Fibroblast of lung (primary cell): ENCODE results near the gene MEP1A. TPM values are rescaled to one million over a fixed set of nuclear protein-coding genes. Genes with fewer than 3 reads are reported as not detected.
"Not testable (repeated sequence)": the region's sequence is repeated elsewhere in the genome, so short reads cannot be mapped to it uniquely, and the experiment has no call there.

Experiments
- DNase-seq, 2 donors: peaks; one replicate each; pipeline versions ENCODE4 v3.0.0 to v3.0.0-alpha.2; 2010; ENCODE audit warnings: low read depth in 2 of 2
- H2AFZ ChIP-seq: 2 replicates; pipeline ENCODE4 v1.5.1; 2012; ENCODE audit warnings: low read length, control low read depth, inconsistent platforms
- H3K27ac ChIP-seq: 2 replicates; pipeline ENCODE4 v1.5.1; 2011; ENCODE audit warnings: low read length, control low read depth; ENCODE audit not compliant: insufficient read depth
- H3K27me3 ChIP-seq: 2 replicates; pipeline ENCODE4 v1.5.1; 2011; ENCODE audit warnings: mild to moderate bottlenecking, low read length; ENCODE audit not compliant: control insufficient read depth, insufficient read depth
- H3K36me3 ChIP-seq: 2 replicates; pipeline ENCODE4 v1.5.1; 2011; ENCODE audit warnings: low read length; ENCODE audit not compliant: control insufficient read depth, insufficient read depth
- H3K4me1 ChIP-seq: 2 replicates; pipeline ENCODE4 v1.5.1; 2011; ENCODE audit warnings: low read length; ENCODE audit not compliant: control insufficient read depth, insufficient read depth; ENCODE audit errors: extremely low read depth
- H3K4me2 ChIP-seq: 2 replicates; pipeline ENCODE4 v1.5.1; 2011; ENCODE audit warnings: low read length, control low read depth; ENCODE audit not compliant: insufficient read depth; ENCODE audit errors: extremely low read depth
- H3K4me3 ChIP-seq, 4 experiments: fragments of 200-600 bp in 1 of 4; sonication (generic) in 1 of 4; replicated peaks in 1 of 4; 2 replicates each; pipeline ENCODE4 v1.5.1; 2011 to 2016; ENCODE audit warnings: low read length in 4 of 4, low read depth in 3 of 4, mild to moderate bottlenecking in 3 of 4, control low read depth in 2 of 4, inconsistent platforms in 1 of 4, mixed read lengths in 1 of 4; ENCODE audit not compliant: insufficient read depth in 1 of 4; ENCODE audit errors: control extremely low read depth in 1 of 4
- H3K79me2 ChIP-seq: 2 replicates; pipeline ENCODE4 v1.5.1; 2012; ENCODE audit warnings: mild to moderate bottlenecking, low read length, inconsistent platforms; ENCODE audit not compliant: control insufficient read depth, insufficient read depth
- H3K9ac ChIP-seq: 2 replicates; pipeline ENCODE4 v1.5.1; 2011; ENCODE audit warnings: mild to moderate bottlenecking, low read length, control low read depth; ENCODE audit not compliant: insufficient read depth
- H3K9me3 ChIP-seq: 2 replicates; pipeline ENCODE4 v1.5.1; 2012; ENCODE audit warnings: low read depth, low read length; ENCODE audit not compliant: control insufficient read depth, insufficient read depth
- H4K20me1 ChIP-seq: 2 replicates; pipeline ENCODE4 v1.5.1; 2011; ENCODE audit warnings: low read length; ENCODE audit not compliant: control insufficient read depth, insufficient read depth; ENCODE audit errors: extremely low read depth
- CTCF ChIP-seq, 2 donors: IDR thresholded peaks in 1 of 2; conservative IDR thresholded peaks in 1 of 2; 1 replicate in 1 of 2; 2 replicates in 1 of 2; pipeline ENCODE4 v1.5.1; 2011 to 2012; ENCODE audit warnings: low read length in 2 of 2, control low read depth in 1 of 2, inconsistent platforms in 1 of 2, low read depth in 1 of 2, mild to moderate bottlenecking in 1 of 2
- EZH2 ChIP-seq: IDR thresholded peaks from 2 replicates; pipeline ENCODE4 v1.5.1; 2012; ENCODE audit warnings: low read length, control low read depth, mild to moderate bottlenecking; ENCODE audit errors: missing control alignments
- polyA plus RNA-seq, 2 donors: library from polyadenylated mRNA; depleted of rRNA in 1 of 2; stranded (reverse) in 1 of 2; unstranded in 1 of 2; fragments of >200 nt; gene quantifications; 2 replicates each; pipeline ENCODE4 v1.2.1, GENCODE V29; 2011 to 2012; ENCODE audit warnings: missing spikeins in 1 of 2
- total RNA-seq: library from RNA; depleted of rRNA; stranded (reverse); fragments of >200 nt; gene quantifications from 2 replicates; pipeline ENCODE4 v1.2.1, GENCODE V29; 2014

Gene MEP1A
- total and polyA plus RNA-seq, 2 donors (not counting 1 experiment from before 2014, with no cell fraction given): not detected

GRCh38 chr6:46772016-46772415 is 21.2 kb upstream of the MEP1A start:
- H2AFZ ChIP-seq: no peak overlapping the region
- H3K4me2 ChIP-seq: no peak overlapping the region
- H3K27ac ChIP-seq: no peak overlapping the region
- H3K27me3 ChIP-seq: no peaks in the 10 kb centered on the region
- TF ChIP-seq EZH2: no peak
- TF ChIP-seq CTCF (conservative IDR thresholded peaks at IDR 0.05 in 1 of 2, IDR thresholded peaks at IDR 0.05 in 1 of 2; ENCODE audit: low read depth in 1 of 2, low read length in 2 of 2): no peak
- H3K9me3 ChIP-seq: no peaks in the 10 kb centered on the region
- DNase-seq: no peak
- H3K9ac ChIP-seq: no peak overlapping the region
- no peaks in the 10 kb centered on the region for H3K36me3 ChIP-seq
- no peaks in the 10 kb centered on the region for H3K4me1 ChIP-seq
- no peaks in the 10 kb centered on the region for H4K20me1 ChIP-seq
- no peaks in the 10 kb centered on the region for H3K79me2 ChIP-seq
- no peak overlapping the region for H3K4me3 ChIP-seq

- Histone ChIP-seq H3K9me3 (no peaks in the 10 kb centered on the region), H3K9ac (no peak overlapping the region), H3K4me1 (no peaks in the 10 kb centered on the region), H3K36me3 (no peaks in the 10 kb centered on the region), H3K4me2 (no peak overlapping the region), H2AFZ (no peak overlapping the region), H3K79me2 (no peaks in the 10 kb centered on the region), H3K4me3 (no peak overlapping the region), H4K20me1 (no peaks in the 10 kb centered on the region), H3K27ac (no peak overlapping the region), H3K27me3 (no peaks in the 10 kb centered on the region)
- DNase-seq: no peak
- TF ChIP-seq CTCF (conservative IDR thresholded peaks at IDR 0.05 in 1 of 2, IDR thresholded peaks at IDR 0.05 in 1 of 2; ENCODE audit: low read depth in 1 of 2, low read length in 2 of 2) (no peak), EZH2 (no peak)
These were observed 20.4 kb upstream of the MEP1A start for GRCh38 chr6:46772762-46773161.

GRCh38 chr6:46773201-46773855 is 19.9 kb upstream of the MEP1A start:
- Histone ChIP-seq H3K36me3 (no peaks in the 10 kb centered on the region), H3K27me3 (no peaks in the 10 kb centered on the region), H3K4me3 (no peak overlapping the region), H2AFZ (no peak overlapping the region), H4K20me1 (no peaks in the 10 kb centered on the region), H3K79me2 (no peaks in the 10 kb centered on the region), H3K4me2 (no peak overlapping the region), H3K9me3 (no peaks in the 10 kb centered on the region), H3K9ac (no peak overlapping the region), H3K4me1 (no peaks in the 10 kb centered on the region), H3K27ac (no peak overlapping the region)
- TF ChIP-seq CTCF (conservative IDR thresholded peaks at IDR 0.05 in 1 of 2, IDR thresholded peaks at IDR 0.05 in 1 of 2; ENCODE audit: low read depth in 1 of 2, low read length in 2 of 2) (no peak), EZH2 (no peak)
- no peak for DNase-seq

- not testable (repeated sequence) for H3K79me2 ChIP-seq, H3K27me3 ChIP-seq, H2AFZ ChIP-seq, H3K27ac ChIP-seq, H4K20me1 ChIP-seq, H3K9me3 ChIP-seq, H3K4me3 ChIP-seq, H3K4me2 ChIP-seq, H3K4me1 ChIP-seq, H3K9ac ChIP-seq, H3K36me3 ChIP-seq, DNase-seq
These were observed 18.5 kb upstream of the MEP1A start for GRCh38 chr6:46774736-46775135.
